ENCODE data around the gene TMEM74B.
A peak's percentile ranks its signal among the peaks of the same experiment; 100 is the strongest.

Gene TMEM74B

GRCh38 chr20:1180949-1181348, 3.8 kb downstream of the TMEM74B start:
- H3K9me2 ChIP-seq (ENCODE audit: low read depth, low read length), result no peaks in the 10 kb centered on the region
- H3K79me2 ChIP-seq (ENCODE audit: insufficient read depth, low read length), result no peaks in the 10 kb centered on the region
- no peak overlapping the region for H2AFZ ChIP-seq (ENCODE audit: low read length)
- TF ChIP-seq CTCF (IDR thresholded peaks at IDR 0.05; ENCODE audit: low read length) (no peak), EZH2 (IDR thresholded peaks at IDR 0.05; ENCODE audit: borderline replicate concordance, low read length) (no peak)
- H3K27ac ChIP-seq (ENCODE audit: low read depth, low read length, poor library complexity, severe bottlenecking), result no peak overlapping the region
- no peaks in the 10 kb centered on the region for H4K20me1 ChIP-seq (ENCODE audit: insufficient read depth, low read length)
- H3F3A ChIP-seq (ENCODE audit: insufficient read depth, low read length), result no peaks in the 10 kb centered on the region
- H3K36me3 ChIP-seq (ENCODE audit: insufficient read depth, low read length), result no peaks in the 10 kb centered on the region
- no peaks in the 10 kb centered on the region for H3K9me3 ChIP-seq (ENCODE audit: low read length)
- H3K4me1 ChIP-seq (ENCODE audit: insufficient read depth, low read length, severe bottlenecking), result no peaks in the 10 kb centered on the region
- H3K9ac ChIP-seq (ENCODE audit: low read length), result no peak overlapping the region
- H3K27me3 ChIP-seq (ENCODE audit: insufficient read depth, low read length), result no peaks in the 10 kb centered on the region
- H3K4me2 ChIP-seq (ENCODE audit: low read length), result no peak overlapping the region
- H3K4me3 ChIP-seq (ENCODE audit: low read depth, low read length, poor library complexity, severe bottlenecking), result no peak overlapping the region

GRCh38 chr20:1178623-1179022, 6.2 kb downstream of the TMEM74B start:
- H3K79me2 ChIP-seq (ENCODE audit: insufficient read depth, low read length), result no peaks in the 10 kb centered on the region
- H3K9me2 ChIP-seq (ENCODE audit: low read depth, low read length), result no peaks in the 10 kb centered on the region
- H3K27ac ChIP-seq (ENCODE audit: low read depth, low read length, poor library complexity, severe bottlenecking), result no peak overlapping the region
- no peak overlapping the region for H3K4me3 ChIP-seq (ENCODE audit: low read depth, low read length, poor library complexity, severe bottlenecking)
- no peaks in the 10 kb centered on the region for H3K36me3 ChIP-seq (ENCODE audit: insufficient read depth, low read length)
- H4K20me1 ChIP-seq (ENCODE audit: insufficient read depth, low read length), result no peaks in the 10 kb centered on the region
- no peaks in the 10 kb centered on the region for H3K27me3 ChIP-seq (ENCODE audit: insufficient read depth, low read length)
- H2AFZ ChIP-seq (ENCODE audit: low read length), result no peak overlapping the region
- no peak overlapping the region for H3K4me2 ChIP-seq (ENCODE audit: low read length)
- TF ChIP-seq EZH2 (IDR thresholded peaks at IDR 0.05; ENCODE audit: borderline replicate concordance, low read length) (no peak), CTCF (IDR thresholded peaks at IDR 0.05; ENCODE audit: low read length) (no peak)
- no peak overlapping the region for H3K9ac ChIP-seq (ENCODE audit: low read length)
- H3K4me1 ChIP-seq (ENCODE audit: insufficient read depth, low read length, severe bottlenecking), result no peaks in the 10 kb centered on the region
- no peaks in the 10 kb centered on the region for H3F3A ChIP-seq (ENCODE audit: insufficient read depth, low read length)
- no peaks in the 10 kb centered on the region for H3K9me3 ChIP-seq (ENCODE audit: low read length)

GRCh38 chr20:1178103-1178502, 6.7 kb downstream of the TMEM74B start:
- Histone ChIP-seq H3K36me3 (ENCODE audit: insufficient read depth, low read length) (0 out of 2 replicates have a peak, but pooled peaks cover 1% of the 10 kb centered on the region), H3K9me3 (ENCODE audit: low read length) (no peaks in the 10 kb centered on the region), H3K27me3 (ENCODE audit: insufficient read depth, low read length) (no peaks in the 10 kb centered on the region), H3K4me3 (ENCODE audit: low read depth, low read length, poor library complexity, severe bottlenecking) (no peak overlapping the region), H3K4me1 (ENCODE audit: insufficient read depth, low read length, severe bottlenecking) (no peaks in the 10 kb centered on the region), H3F3A (ENCODE audit: insufficient read depth, low read length) (no peaks in the 10 kb centered on the region), H4K20me1 (ENCODE audit: insufficient read depth, low read length) (no peaks in the 10 kb centered on the region), H3K9ac (ENCODE audit: low read length) (no peak overlapping the region), H3K4me2 (ENCODE audit: low read length) (no peak overlapping the region), H3K9me2 (ENCODE audit: low read depth, low read length) (no peaks in the 10 kb centered on the region), H2AFZ (ENCODE audit: low read length) (no peak overlapping the region), H3K79me2 (ENCODE audit: insufficient read depth, low read length) (no peaks in the 10 kb centered on the region), H3K27ac (ENCODE audit: low read depth, low read length, poor library complexity, severe bottlenecking) (no peak overlapping the region)
- no peak for TF ChIP-seq EZH2 (IDR thresholded peaks at IDR 0.05; ENCODE audit: borderline replicate concordance, low read length)

GRCh38 chr20:1177680-1178079, 7.1 kb downstream of the TMEM74B start:
- no peak overlapping the region for H3K27ac ChIP-seq (ENCODE audit: low read depth, low read length, poor library complexity, severe bottlenecking)
- no peaks in the 10 kb centered on the region for H4K20me1 ChIP-seq (ENCODE audit: insufficient read depth, low read length)
- no peaks in the 10 kb centered on the region for H3K4me1 ChIP-seq (ENCODE audit: insufficient read depth, low read length, severe bottlenecking)
- no peak overlapping the region for H2AFZ ChIP-seq (ENCODE audit: low read length)
- 0 out of 2 replicates have a peak, but pooled peaks cover 3% of the 10 kb centered on the region for H3K36me3 ChIP-seq (ENCODE audit: insufficient read depth, low read length)
- H3K4me3 ChIP-seq (ENCODE audit: low read depth, low read length, poor library complexity, severe bottlenecking), result no peak overlapping the region
- no peak overlapping the region for H3K4me2 ChIP-seq (ENCODE audit: low read length)
- no peaks in the 10 kb centered on the region for H3K9me3 ChIP-seq (ENCODE audit: low read length)
- TF ChIP-seq CTCF (IDR thresholded peaks at IDR 0.05; ENCODE audit: low read length), result peak; percentile 15; the same call in 1 of the 2 replicates
- TF ChIP-seq EZH2 (IDR thresholded peaks at IDR 0.05; ENCODE audit: borderline replicate concordance, low read length), result no peak
- H3K9me2 ChIP-seq (ENCODE audit: low read depth, low read length), result no peaks in the 10 kb centered on the region
- H3K9ac ChIP-seq (ENCODE audit: low read length), result no peak overlapping the region
- H3K79me2 ChIP-seq (ENCODE audit: insufficient read depth, low read length), result no peaks in the 10 kb centered on the region
- no peaks in the 10 kb centered on the region for H3F3A ChIP-seq (ENCODE audit: insufficient read depth, low read length)
- no peaks in the 10 kb centered on the region for H3K27me3 ChIP-seq (ENCODE audit: insufficient read depth, low read length)
